GM23248 (cell line): Measurements from ENCODE around the gene GRID2.

Source experiments
- EZH2 ChIP-seq: fragments of 200-600 bp; sonication (generic); IDR thresholded peaks from 2 replicates; pipeline ENCODE4 v1.6.1; 2018; ENCODE audit warnings: antibody characterized with exemption, mild to moderate bottlenecking; ENCODE audit not compliant: insufficient read depth, poor library complexity, severe bottlenecking
- EZH2phosphoT487 ChIP-seq: fragments of 200-600 bp; sonication (generic); IDR thresholded peaks from 2 replicates; pipeline ENCODE4 v1.6.1; 2018; ENCODE audit warnings: antibody characterized with exemption, moderate library complexity, mild to moderate bottlenecking, low read depth; ENCODE audit not compliant: insufficient read depth

DNA sequence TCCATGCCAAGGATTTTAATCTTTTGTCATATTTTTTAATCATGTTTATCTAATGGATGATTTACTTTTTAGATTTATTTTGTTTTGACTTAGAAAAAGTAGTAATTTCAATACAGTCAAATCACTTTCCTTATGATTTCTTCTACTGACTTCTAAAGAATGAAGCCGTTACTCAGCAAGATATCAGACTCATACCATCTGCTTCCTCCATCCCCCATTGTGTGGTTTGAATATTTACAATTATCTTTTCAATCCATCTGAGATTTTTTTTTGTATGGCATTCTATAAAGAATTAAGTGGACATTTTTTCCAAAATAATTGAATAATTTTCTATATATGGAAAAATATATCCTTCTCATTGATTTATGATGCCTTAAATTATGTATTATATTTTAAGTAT lies 959.4 kb downstream of the GRID2 start:
- no peak for TF ChIP-seq EZH2phosphoT487
- TF ChIP-seq EZH2: no peak
